Activated B cell treated with CpG ODN at 0.5 μM for 24 hours (primary cell): ENCODE results near the gene DPH7. TPM values are rescaled to one million over a fixed set of nuclear protein-coding genes. Genes with fewer than 3 reads are reported as not detected.
A peak's percentile ranks its signal among the peaks of the same experiment; 100 is the strongest.
"Not testable (repeated sequence)": the region's sequence is repeated elsewhere in the genome, so short reads cannot be mapped to it uniquely, and the experiment has no call there.

Experiments
- ATAC-seq: fragments of 200-7000 bp; cut with Tn5 transposase; one replicate; pipeline ENCODE4 v1.10.0; 2021; ENCODE audit warnings: low read depth, mild to moderate bottlenecking, moderate library complexity
- CTCF ChIA-PET: fragments of 350-600 bp; sonication (Branson Sonifier 250); formaldehyde crosslinking; loops from one replicate; lab custom pipeline; 2021; ENCODE audit warnings: antibody characterized with exemption; lab: Charles Lee
- POLR2A ChIA-PET: fragments of 350-600 bp; sonication (Branson Sonifier 250); formaldehyde crosslinking; loops from one replicate; lab custom pipeline; 2021; ENCODE audit warnings: antibody characterized with exemption; lab: Charles Lee
- DNase-seq: peaks from one replicate; pipeline ENCODE4 v3.0.0; 2022
- H3K27ac Mint-ChIP-seq: one replicate; pipeline ENCODE4 v1.8.0; 2020; ENCODE audit warnings: mixed read lengths
- H3K27me3 Mint-ChIP-seq: one replicate; pipeline ENCODE4 v1.8.0; 2021; ENCODE audit warnings: mixed read lengths
- H3K36me3 Mint-ChIP-seq: one replicate; pipeline ENCODE4 v1.8.0; 2021; ENCODE audit warnings: low read depth, mixed read lengths
- H3K4me1 Mint-ChIP-seq: one replicate; pipeline ENCODE4 v1.8.0; 2021; ENCODE audit warnings: mixed read lengths
- H3K4me3 Mint-ChIP-seq: one replicate; pipeline ENCODE4 v1.8.0; 2020; ENCODE audit warnings: mild to moderate bottlenecking, mixed read lengths
- H3K9me3 Mint-ChIP-seq: one replicate; pipeline ENCODE4 v1.8.0; 2020; ENCODE audit warnings: mixed read lengths
- CTCF ChIP-seq: fragments of 200-600 bp; IDR thresholded peaks from one replicate; pipeline ENCODE4 v1.8.0; 2022; ENCODE audit warnings: antibody characterized with exemption, mild to moderate bottlenecking
- intact Hi-C: fragments of 100-400 bp; cut with micrococcal nuclease; formaldehyde crosslinking; loops from one replicate; pipeline ENCODE4 v1.15.1; 2024
- total RNA-seq: library from RNA; stranded (reverse); gene quantifications from 2 replicates; pipeline ENCODE4 v1.2.3, GENCODE V29; 2022

Gene DPH7
- total RNA-seq, 1 donor from 2014 or later = 43.0 TPM

GRCh38 chr9:137556069-137556838 lies 22.5 kb downstream of the DPH7 start:
- no peak for TF ChIP-seq CTCF
- CTCF ChIA-PET = no interaction called here

GRCh38 chr9:137555179-137555578 lies 23.5 kb downstream of the DPH7 start:
- intact Hi-C loops = loop anchor here (10.0 kb wide), 1 partner anchor 760 kb away; the partner anchor contains the start of genes CCDC183 and TMEM141
- DNase-seq (no peak), ATAC-seq (no peak)
- H3K27me3 Mint-ChIP-seq = no peaks in the 10 kb centered on the region
- H3K4me3 Mint-ChIP-seq = no peak overlapping the region
- no peak for TF ChIP-seq CTCF
- POLR2A ChIA-PET = no interaction called here
- H3K27ac Mint-ChIP-seq = no peak overlapping the region
- peaks cover 8% of the 10 kb centered on the region for H3K4me1 Mint-ChIP-seq
- CTCF ChIA-PET = no interaction called here
- no peaks in the 10 kb centered on the region for H3K9me3 Mint-ChIP-seq
- H3K36me3 Mint-ChIP-seq = peaks cover 51% of the 10 kb centered on the region

More at GRCh38 chr9:137556069-137556838, 22.5 kb downstream of the DPH7 start:
- H3K27ac Mint-ChIP-seq = no peak overlapping the region
- POLR2A ChIA-PET = no interaction called here
- H3K4me3 Mint-ChIP-seq = no peak overlapping the region
- intact Hi-C loops = loop anchor here (10.0 kb wide), 1 partner anchor 761 kb away; the partner anchor contains the start of genes CCDC183 and TMEM141
- no peaks in the 10 kb centered on the region for H3K27me3 Mint-ChIP-seq
- DNase-seq (no peak), ATAC-seq (no peak)
- peaks cover 55% of the 10 kb centered on the region for H3K36me3 Mint-ChIP-seq
- no peaks in the 10 kb centered on the region for H3K9me3 Mint-ChIP-seq
- H3K4me1 Mint-ChIP-seq = peaks cover 6% of the 10 kb centered on the region

DNA sequence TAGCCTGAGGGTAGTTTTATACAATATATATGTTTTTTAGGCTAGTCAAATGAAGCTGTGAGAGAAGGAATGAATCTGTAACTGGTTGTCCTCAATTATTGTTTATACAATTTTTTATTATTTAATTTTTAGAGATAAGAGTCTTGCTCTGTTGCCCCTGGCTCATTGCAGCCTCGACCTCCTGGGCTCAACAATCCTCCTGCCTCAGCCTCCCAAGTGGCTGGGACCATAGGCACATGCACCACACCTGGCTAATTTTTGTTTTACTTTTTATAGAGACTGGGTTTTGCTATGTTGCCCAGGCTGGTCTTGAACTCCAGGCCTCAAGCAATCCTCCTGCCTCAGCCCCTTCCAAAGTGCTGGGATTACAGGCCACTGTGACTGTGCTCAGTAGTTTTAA lies 24.4 kb downstream of the DPH7 start:
- Mint-ChIP-seq H3K27ac (peak overlapping the region; percentile 44), H3K36me3 (peaks cover 43% of the 10 kb centered on the region), H3K4me1 (peaks cover 16% of the 10 kb centered on the region), H3K27me3 (no peaks in the 10 kb centered on the region), H3K9me3 (no peaks in the 10 kb centered on the region), H3K4me3 (no peak overlapping the region)
- POLR2A ChIA-PET = interaction anchor here (1.2 kb wide), 1 partner anchor 93 kb away, joined by 3 read pairs; no protein-coding TSS in a partner anchor
- no peak for DNase-seq
- intact Hi-C loops = loop anchor here (5.0 to 10.0 kb wide), 3 partner anchors 38 to 760 kb away; partner anchors contain the start of genes CCDC183, MAN1B1, TMEM141 and ZMYND19
- no peak for ATAC-seq
- TF ChIP-seq CTCF = no peak
- CTCF ChIA-PET = no interaction called here

DNA sequence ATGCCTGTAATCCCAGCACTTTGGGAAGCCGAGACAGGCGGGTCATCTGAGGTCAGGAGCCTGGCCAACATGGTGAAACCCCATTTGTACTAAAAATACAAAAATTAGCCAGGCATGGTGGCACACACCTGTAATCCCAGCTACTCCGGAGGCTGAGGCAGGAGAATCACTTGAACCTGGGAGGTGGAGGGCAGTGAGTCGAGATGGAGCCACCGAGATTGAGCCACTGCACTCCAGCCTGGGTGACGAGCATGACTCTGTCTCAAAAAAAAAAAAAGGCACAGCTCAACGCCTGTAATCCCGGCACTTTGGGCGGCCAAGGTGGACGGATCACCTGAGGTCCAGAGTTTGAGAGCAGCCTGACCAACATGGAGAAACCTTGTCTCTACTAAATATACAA lies 25.1 kb downstream of the DPH7 start:
- H3K27ac Mint-ChIP-seq, DNase-seq, H3K9me3 Mint-ChIP-seq, H3K4me3 Mint-ChIP-seq, CTCF ChIA-PET, ATAC-seq, H3K27me3 Mint-ChIP-seq: not testable (repeated sequence)
- POLR2A ChIA-PET = interaction anchor here (1.2 kb wide), 1 partner anchor 92 kb away, joined by 3 read pairs; no protein-coding TSS in a partner anchor
- intact Hi-C loops = loop anchor here (5.0 to 10.0 kb wide), 3 partner anchors 39 to 759 kb away; partner anchors contain the start of genes CCDC183, MAN1B1, TMEM141 and ZMYND19
- Mint-ChIP-seq H3K36me3 (peaks cover 43% of the 10 kb centered on the region), H3K4me1 (peaks cover 23% of the 10 kb centered on the region)

GRCh38 chr9:137552022-137552768 lies 26.5 kb downstream of the DPH7 start:
- peaks cover 34% of the 10 kb centered on the region for H3K36me3 Mint-ChIP-seq
- TF ChIP-seq CTCF = no peak
- no peak for DNase-seq
- ATAC-seq = peak; percentile 2
- ChIA-PET POLR2A (interaction anchor here (0.6 to 3.9 kb wide), 11 partner anchors 17 to 1452 kb away, joined by 3 to 12 read pairs (median 5); partner anchors contain the start of genes DPH7, EHMT1, TUBB4B and ZMYND19), CTCF (interaction anchor here (1.0 to 1.4 kb wide), 3 partner anchors 17 to 27 kb away, joined by 3 to 5 read pairs (median 4); no protein-coding TSS in a partner anchor)
- no peaks in the 10 kb centered on the region for H3K27me3 Mint-ChIP-seq
- peak overlapping the region; percentile 83 for H3K4me3 Mint-ChIP-seq
- H3K27ac Mint-ChIP-seq = peak overlapping the region; percentile 79
- intact Hi-C loops = loop anchor here (5.0 to 10.0 kb wide), 3 partner anchors 40 to 757 kb away; partner anchors contain the start of genes CCDC183, MAN1B1, TMEM141 and ZMYND19
- H3K4me1 Mint-ChIP-seq = peaks cover 34% of the 10 kb centered on the region
- H3K9me3 Mint-ChIP-seq = no peaks in the 10 kb centered on the region
